Loucy (cell line): Measurements from ENCODE around the gene FGF12.

Source experiments
- H2AFZ ChIP-seq: fragments of 200-600 bp; sonication (generic); 2 replicates; pipeline ENCODE4 v1.6.0; 2016; ENCODE audit warnings: antibody characterized with exemption, mild to moderate bottlenecking, low read length, moderate library complexity
- H3F3A ChIP-seq: fragments of 200-600 bp; 2 replicates; pipeline ENCODE4 v1.6.0; 2016; ENCODE audit warnings: antibody characterized with exemption, low read depth, mild to moderate bottlenecking
- H3K27me3 ChIP-seq: fragments of 200-600 bp; sonication (generic); 2 replicates; pipeline ENCODE4 v1.6.1; 2014; ENCODE audit warnings: low read length, mild to moderate bottlenecking; ENCODE audit not compliant: insufficient read depth, poor library complexity, severe bottlenecking
- H3K36me3 ChIP-seq: fragments of 200-600 bp; sonication (generic); 2 replicates; pipeline ENCODE4 v1.6.1; 2016; ENCODE audit warnings: low read length; ENCODE audit not compliant: insufficient read depth
- H3K4me1 ChIP-seq: fragments of 200-600 bp; sonication (generic); 2 replicates; pipeline ENCODE4 v1.5.1; 2014; ENCODE audit warnings: low read length, mild to moderate bottlenecking; ENCODE audit not compliant: insufficient read depth, poor library complexity, severe bottlenecking
- H3K4me2 ChIP-seq: fragments of 200-600 bp; sonication (generic); 2 replicates; pipeline ENCODE4 v1.6.0; 2014; ENCODE audit warnings: antibody characterized with exemption, low read length, low read depth, mild to moderate bottlenecking; ENCODE audit not compliant: poor library complexity, severe bottlenecking
- H3K4me3 ChIP-seq: fragments of 200-600 bp; sonication (generic); 2 replicates; pipeline ENCODE4 v1.5.1; 2014; ENCODE audit warnings: low read length, mild to moderate bottlenecking, mixed read lengths; ENCODE audit not compliant: poor library complexity, severe bottlenecking
- H3K79me2 ChIP-seq: fragments of 200-600 bp; sonication (generic); 2 replicates; pipeline ENCODE4 v1.6.1; 2014; ENCODE audit warnings: low read length; ENCODE audit not compliant: insufficient read depth
- H3K9ac ChIP-seq: fragments of 200-600 bp; sonication (generic); 2 replicates; pipeline ENCODE4 v1.6.0; 2014; ENCODE audit warnings: mild to moderate bottlenecking, low read depth, low read length, moderate library complexity; ENCODE audit not compliant: poor library complexity, severe bottlenecking
- H3K9me2 ChIP-seq: fragments of 200-600 bp; sonication (generic); replicated peaks from 2 replicates; pipeline ENCODE4 v1.6.1; 2016; ENCODE audit warnings: low read depth, low read length, mixed read lengths
- H3K9me3 ChIP-seq: fragments of 200-600 bp; sonication (generic); 2 replicates; pipeline ENCODE4 v1.6.1; 2014; ENCODE audit warnings: mild to moderate bottlenecking, antibody characterized with exemption, low read length, low read depth; ENCODE audit not compliant: insufficient read depth
- H4K20me1 ChIP-seq: fragments of 200-600 bp; sonication (generic); 2 replicates; pipeline ENCODE4 v1.6.0; 2014; ENCODE audit warnings: antibody characterized with exemption, low read length, mild to moderate bottlenecking; ENCODE audit not compliant: insufficient read depth, poor library complexity, severe bottlenecking
- CTCF ChIP-seq: fragments of 200-600 bp; sonication (generic); conservative IDR thresholded peaks from 2 replicates; pipeline ENCODE4 v1.5.1; 2014; ENCODE audit warnings: mild to moderate bottlenecking, antibody characterized with exemption, low read length
- EZH2phosphoT487 ChIP-seq: fragments of 200-600 bp; IDR thresholded peaks from 2 replicates; pipeline ENCODE4 v1.6.1; 2018; ENCODE audit warnings: antibody characterized with exemption, mild to moderate bottlenecking, moderate library complexity, borderline replicate concordance

The FGF12 gene

DNA sequence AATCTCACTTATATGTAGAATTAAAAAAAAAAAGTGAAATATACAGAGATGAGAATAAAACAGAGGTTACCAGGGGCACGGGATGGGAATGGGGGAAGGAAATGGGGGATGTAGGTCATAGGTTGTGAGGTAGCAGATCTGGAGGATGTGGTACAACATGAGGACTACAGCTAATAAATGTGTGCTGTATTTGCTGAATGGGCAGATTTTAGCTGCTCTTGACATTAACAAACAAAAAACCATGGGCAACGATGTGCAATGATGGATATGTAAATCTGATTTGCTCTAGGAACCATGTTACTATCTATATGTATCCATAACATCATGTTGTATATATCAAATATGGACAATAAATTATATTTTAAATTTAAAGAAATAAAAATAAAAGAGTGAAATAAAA lies 87.4 kb downstream of the FGF12 start:
- Histone ChIP-seq H3K4me2 (no peak overlapping the region), H4K20me1 (no peaks in the 10 kb centered on the region), H2AFZ (no peak overlapping the region), H3K4me3 (no peak overlapping the region), H3K36me3 (no peaks in the 10 kb centered on the region), H3K9me2 (no peaks in the 10 kb centered on the region), H3K27me3 (no peaks in the 10 kb centered on the region), H3K79me2 (no peaks in the 10 kb centered on the region), H3K4me1 (no peaks in the 10 kb centered on the region), H3K9ac (no peak overlapping the region), H3K9me3 (no peaks in the 10 kb centered on the region), H3F3A (no peaks in the 10 kb centered on the region)
- no peak for TF ChIP-seq EZH2phosphoT487
- TF ChIP-seq CTCF = no peak

DNA sequence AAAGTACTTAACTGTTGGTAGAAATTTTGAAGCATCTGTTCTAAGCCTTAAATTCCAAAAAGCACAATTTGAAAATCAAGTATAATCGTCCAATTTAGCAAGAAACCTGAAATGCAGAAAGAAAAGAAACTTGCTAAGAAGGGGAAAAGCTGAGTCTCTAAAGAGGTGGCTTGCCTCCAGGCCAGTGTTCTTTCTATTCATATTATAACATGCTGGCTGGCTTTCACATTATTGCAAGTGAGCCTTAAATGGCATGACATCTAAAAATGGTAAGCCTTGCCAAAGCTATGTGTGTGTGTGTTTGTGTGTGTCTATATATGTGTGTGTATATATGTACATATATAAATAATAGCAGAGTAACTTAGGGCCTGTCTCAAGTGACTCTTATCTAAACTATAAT lies 89.5 kb downstream of the FGF12 start:
- H3K79me2 ChIP-seq = no peaks in the 10 kb centered on the region
- TF ChIP-seq CTCF (no peak), EZH2phosphoT487 (no peak)

DNA sequence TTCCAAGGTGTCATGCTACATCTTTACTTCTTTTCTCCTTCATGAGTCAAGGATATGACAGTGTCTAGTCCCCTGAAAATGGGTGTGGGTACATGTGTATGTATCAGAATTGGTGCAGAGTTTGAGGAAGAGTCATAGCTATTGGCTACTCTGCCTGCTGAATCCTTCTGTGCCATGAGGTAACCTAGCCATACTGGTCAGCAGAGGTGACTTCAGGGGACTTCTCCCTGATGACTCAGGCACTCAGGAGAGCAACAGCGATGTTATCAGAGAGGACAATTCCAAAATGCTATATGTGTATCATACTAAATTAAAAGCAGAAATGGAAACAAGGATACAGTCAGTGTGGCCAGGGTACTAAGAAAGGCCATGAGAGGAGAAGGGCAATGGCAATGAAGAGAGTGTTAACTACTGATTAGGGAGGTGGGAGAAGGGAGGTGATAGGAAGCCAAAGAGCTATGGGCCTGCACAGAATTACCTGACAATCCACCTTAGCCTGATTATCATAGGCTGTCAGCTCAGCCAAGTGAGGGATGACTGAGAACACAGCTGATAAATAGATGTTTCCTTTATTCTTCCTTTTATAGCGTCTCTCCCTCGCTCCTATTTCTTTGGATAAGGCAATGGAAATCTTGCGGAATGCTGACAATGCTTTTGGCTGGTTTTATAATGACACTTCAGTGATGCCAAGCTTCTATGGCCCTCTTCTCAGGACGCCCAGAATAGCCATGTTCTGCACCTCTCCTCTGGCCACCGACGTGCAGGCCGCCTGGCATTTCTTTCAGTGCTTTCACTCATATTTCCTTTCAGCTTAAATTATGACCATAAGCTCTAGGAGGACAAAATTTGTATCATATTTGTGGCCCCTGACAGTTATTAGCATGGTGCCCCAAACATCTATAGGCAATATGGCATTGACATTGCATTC lies 90.6 kb downstream of the FGF12 start:
- Histone ChIP-seq H4K20me1 (no peaks in the 10 kb centered on the region), H3K9me3 (no peaks in the 10 kb centered on the region), H3K4me3 (no peak overlapping the region), H3K79me2 (no peaks in the 10 kb centered on the region), H3K4me2 (no peak overlapping the region), H3K27me3 (no peaks in the 10 kb centered on the region), H3K36me3 (no peaks in the 10 kb centered on the region), H3K9me2 (no peaks in the 10 kb centered on the region), H3K9ac (no peak overlapping the region), H3K4me1 (no peaks in the 10 kb centered on the region), H2AFZ (no peak overlapping the region), H3F3A (no peaks in the 10 kb centered on the region)
- TF ChIP-seq CTCF (no peak), EZH2phosphoT487 (no peak)

More for the DNA sequence above, 89.5 kb downstream of the FGF12 start:
- Histone ChIP-seq H3K9me3 (no peaks in the 10 kb centered on the region), H3K9ac (no peak overlapping the region), H3K4me2 (no peak overlapping the region), H2AFZ (no peak overlapping the region), H3K9me2 (no peaks in the 10 kb centered on the region), H3F3A (no peaks in the 10 kb centered on the region), H3K4me3 (no peak overlapping the region), H3K36me3 (no peaks in the 10 kb centered on the region), H4K20me1 (no peaks in the 10 kb centered on the region), H3K27me3 (no peaks in the 10 kb centered on the region), H3K4me1 (no peaks in the 10 kb centered on the region)
